Hepatocyte (in vitro differentiated cells): ENCODE results near the gene ITPR2. TPM values are rescaled to one million over a fixed set of nuclear protein-coding genes. Genes with fewer than 3 reads are reported as not detected.

ENCODE experiments used
- DNase-seq: peaks from one replicate; pipeline ENCODE4 v3.0.0-alpha.2; 2016; ENCODE audit warnings: low spot score
- H2AFZ ChIP-seq: fragments of 200-600 bp; sonication (generic); 2 replicates; pipeline ENCODE4 v1.6.0; 2016; ENCODE audit warnings: antibody characterized with exemption, mild to moderate bottlenecking
- H3K27ac ChIP-seq: fragments of 200-600 bp; sonication (generic); 2 replicates; pipeline ENCODE4 v1.5.1; 2016; ENCODE audit warnings: mild to moderate bottlenecking
- H3K27me3 ChIP-seq: fragments of 200-600 bp; sonication (generic); 2 replicates; pipeline ENCODE4 v1.6.1; 2016
- H3K36me3 ChIP-seq: fragments of 200-600 bp; sonication (generic); replicated peaks from 2 replicates; pipeline ENCODE4 v1.5.1; 2016; ENCODE audit warnings: low read depth; ENCODE audit not compliant: insufficient read depth
- H3K4me1 ChIP-seq: fragments of 200-600 bp; sonication (generic); 2 replicates; pipeline ENCODE4 v1.5.1; 2016; ENCODE audit warnings: mild to moderate bottlenecking, moderate library complexity; ENCODE audit not compliant: insufficient read depth
- H3K4me2 ChIP-seq: fragments of 200-600 bp; sonication (generic); 2 replicates; pipeline ENCODE4 v1.6.0; 2016
- H3K4me3 ChIP-seq: fragments of 200-600 bp; sonication (generic); 2 replicates; pipeline ENCODE4 v1.5.1; 2016; ENCODE audit warnings: mild to moderate bottlenecking
- H3K79me2 ChIP-seq: fragments of 200-600 bp; sonication (generic); 2 replicates; pipeline ENCODE4 v1.6.0; 2017; ENCODE audit warnings: mild to moderate bottlenecking
- H3K9me2 ChIP-seq: fragments of 200-600 bp; sonication (generic); replicated peaks from 2 replicates; pipeline ENCODE4 v1.6.0; 2017; ENCODE audit warnings: mild to moderate bottlenecking; ENCODE audit not compliant: insufficient read depth
- H3K9me3 ChIP-seq: fragments of 200-600 bp; sonication (generic); 2 replicates; pipeline ENCODE4 v1.5.1; 2016; ENCODE audit warnings: low read depth, mild to moderate bottlenecking
- H4K20me1 ChIP-seq: fragments of 200-600 bp; sonication (generic); 2 replicates; pipeline ENCODE4 v1.6.0; 2016; ENCODE audit warnings: mild to moderate bottlenecking; ENCODE audit not compliant: insufficient read depth, poor library complexity, severe bottlenecking
- EZH2 ChIP-seq: fragments of 200-600 bp; sonication (generic); IDR thresholded peaks from 2 replicates; pipeline ENCODE4 v1.6.1; 2016; ENCODE audit warnings: antibody characterized with exemption, mild to moderate bottlenecking, borderline replicate concordance
- EZH2phosphoT487 ChIP-seq: fragments of 200-600 bp; sonication (generic); IDR thresholded peaks from one replicate; pipeline ENCODE4 v1.6.1; 2018; ENCODE audit warnings: antibody characterized with exemption, mild to moderate bottlenecking, low read depth, moderate library complexity; ENCODE audit not compliant: unreplicated experiment, severe bottlenecking
- WGBS: methylation state at CpG from one replicate; pipeline ENCODE4 v1.1.6; 2016; ENCODE audit warnings: low lambda C conversion rate; ENCODE audit errors: missing lambda C conversion rate; 5-methylcytosine and 5-hydroxymethylcytosine counted together
- polyA plus RNA-seq: library from polyadenylated mRNA; unstranded; fragments of >200 nt; fragmentation: Nextera tagmentation; extraction: Ambion mirVana; gene quantifications from 2 replicates; pipeline ENCODE4 v1.2.1, GENCODE V29; 2016
- total RNA-seq: library from RNA; depleted of rRNA; stranded (reverse); fragments of >200 nt; gene quantifications from 2 replicates; pipeline ENCODE4 v1.2.3, GENCODE V29; 2014
- TF ChIP-seq, protein P1 (sequence below): fragments of 200-600 bp; sonication (generic); IDR thresholded peaks from 2 replicates; pipeline ENCODE4 v1.5.1; 2016; ENCODE audit warnings: antibody characterized with exemption, mild to moderate bottlenecking; ENCODE audit not compliant: poor library complexity

The ITPR2 gene
- total and polyA plus RNA-seq, 2 experiments from 2014 or later, result 22.0 to 51.4 TPM

DNA sequence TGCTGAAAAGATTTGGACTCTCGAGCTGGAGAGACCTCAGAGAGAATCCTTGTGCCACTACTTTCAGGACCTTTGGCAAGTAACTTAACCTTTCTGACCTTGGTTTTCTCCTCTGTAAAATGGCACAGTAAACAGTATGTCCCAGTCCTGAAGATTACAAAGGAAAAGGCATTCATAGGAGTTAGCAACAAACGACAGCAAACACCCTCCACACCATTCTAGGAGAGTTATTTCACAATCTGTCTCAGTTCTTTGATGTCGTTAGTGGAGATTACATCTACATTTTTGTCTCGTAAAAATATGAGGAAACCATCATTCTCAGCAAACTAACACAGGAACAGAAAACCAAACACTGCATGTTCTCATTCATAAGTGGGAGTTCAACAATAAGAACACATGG, 205.7 kb downstream of the ITPR2 start:
- Histone ChIP-seq H3K4me2 (no peak overlapping the region), H3K36me3 (no peaks in the 10 kb centered on the region), H3K9me3 (no peaks in the 10 kb centered on the region), H3K27ac (no peak overlapping the region), H3K27me3 (no peaks in the 10 kb centered on the region), H2AFZ (no peak overlapping the region), H3K9me2 (peaks cover 2% of the 10 kb centered on the region), H3K4me3 (no peak overlapping the region), H3K4me1 (peaks cover 10% of the 10 kb centered on the region), H3K79me2 (no peaks in the 10 kb centered on the region), H4K20me1 (no peaks in the 10 kb centered on the region)
- TF ChIP-seq EZH2, result no peak
- TF ChIP-seq, protein P1, sequence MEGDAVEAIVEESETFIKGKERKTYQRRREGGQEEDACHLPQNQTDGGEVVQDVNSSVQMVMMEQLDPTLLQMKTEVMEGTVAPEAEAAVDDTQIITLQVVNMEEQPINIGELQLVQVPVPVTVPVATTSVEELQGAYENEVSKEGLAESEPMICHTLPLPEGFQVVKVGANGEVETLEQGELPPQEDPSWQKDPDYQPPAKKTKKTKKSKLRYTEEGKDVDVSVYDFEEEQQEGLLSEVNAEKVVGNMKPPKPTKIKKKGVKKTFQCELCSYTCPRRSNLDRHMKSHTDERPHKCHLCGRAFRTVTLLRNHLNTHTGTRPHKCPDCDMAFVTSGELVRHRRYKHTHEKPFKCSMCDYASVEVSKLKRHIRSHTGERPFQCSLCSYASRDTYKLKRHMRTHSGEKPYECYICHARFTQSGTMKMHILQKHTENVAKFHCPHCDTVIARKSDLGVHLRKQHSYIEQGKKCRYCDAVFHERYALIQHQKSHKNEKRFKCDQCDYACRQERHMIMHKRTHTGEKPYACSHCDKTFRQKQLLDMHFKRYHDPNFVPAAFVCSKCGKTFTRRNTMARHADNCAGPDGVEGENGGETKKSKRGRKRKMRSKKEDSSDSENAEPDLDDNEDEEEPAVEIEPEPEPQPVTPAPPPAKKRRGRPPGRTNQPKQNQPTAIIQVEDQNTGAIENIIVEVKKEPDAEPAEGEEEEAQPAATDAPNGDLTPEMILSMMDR, result no peak
- TF ChIP-seq EZH2phosphoT487, result no peak
- 57% methylated on average over 4 of the region's 4 CpGs for WGBS
- DNase-seq, result no peak

DNA sequence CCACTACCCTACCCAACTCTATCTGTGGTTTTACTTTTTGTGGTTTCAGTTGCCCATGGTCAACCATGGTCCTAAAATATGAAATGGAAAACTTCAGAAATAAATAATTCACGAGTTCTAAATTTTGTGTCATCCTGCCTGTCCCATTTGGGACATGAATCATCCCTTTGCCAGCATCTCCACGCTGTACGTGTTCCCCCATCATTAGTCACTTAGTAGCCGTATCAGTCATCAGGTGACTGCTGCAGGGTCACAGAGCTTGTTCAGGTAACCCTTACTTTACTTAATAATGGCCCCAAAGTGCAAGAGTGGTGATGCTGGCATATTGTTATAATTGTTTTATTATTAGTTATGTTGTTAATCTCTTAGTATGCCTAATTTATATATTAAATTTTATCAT, 209.9 kb downstream of the ITPR2 start:
- DNase-seq, result no peak

GRCh38 chr12:26622601-26623000, 210.4 kb downstream of the ITPR2 start:
- Histone ChIP-seq H3K4me3 (no peak overlapping the region), H3K4me1 (no peaks in the 10 kb centered on the region), H3K27me3 (no peaks in the 10 kb centered on the region), H3K9me2 (peaks cover 2% of the 10 kb centered on the region), H3K27ac (no peak overlapping the region), H3K9me3 (no peaks in the 10 kb centered on the region), H3K4me2 (no peak overlapping the region), H4K20me1 (no peaks in the 10 kb centered on the region), H3K79me2 (no peaks in the 10 kb centered on the region), H2AFZ (no peak overlapping the region), H3K36me3 (no peaks in the 10 kb centered on the region)
- TF ChIP-seq, protein P1, result no peak
- TF ChIP-seq EZH2 (no peak), EZH2phosphoT487 (no peak)
- 96% methylated on average over 5 of the region's 5 CpGs for WGBS
- DNase-seq, result no peak

More for the DNA sequence above, 209.9 kb downstream of the ITPR2 start:
- Histone ChIP-seq H4K20me1 (no peaks in the 10 kb centered on the region), H3K27me3 (no peaks in the 10 kb centered on the region), H2AFZ (no peak overlapping the region), H3K9me3 (no peaks in the 10 kb centered on the region), H3K9me2 (peaks cover 2% of the 10 kb centered on the region), H3K4me1 (no peaks in the 10 kb centered on the region), H3K4me3 (no peak overlapping the region), H3K79me2 (no peaks in the 10 kb centered on the region), H3K4me2 (no peak overlapping the region), H3K36me3 (no peaks in the 10 kb centered on the region), H3K27ac (no peak overlapping the region)
- no peak for TF ChIP-seq EZH2
- no peak for TF ChIP-seq EZH2phosphoT487
- TF ChIP-seq, protein P1, result no peak
- WGBS, result 88% methylated on average over 4 of the region's 4 CpGs

GRCh38 chr12:26621932-26622331, 211.1 kb downstream of the ITPR2 start:
- Histone ChIP-seq H2AFZ (no peak overlapping the region), H4K20me1 (no peaks in the 10 kb centered on the region), H3K4me3 (no peak overlapping the region), H3K27me3 (no peaks in the 10 kb centered on the region), H3K36me3 (no peaks in the 10 kb centered on the region), H3K9me2 (peaks cover 2% of the 10 kb centered on the region), H3K4me2 (no peak overlapping the region), H3K4me1 (no peaks in the 10 kb centered on the region), H3K9me3 (no peaks in the 10 kb centered on the region), H3K79me2 (no peaks in the 10 kb centered on the region), H3K27ac (no peak overlapping the region)
- 76% methylated on average over 3 of the region's 3 CpGs for WGBS
- no peak for DNase-seq
- TF ChIP-seq, protein P1, result no peak
- TF ChIP-seq EZH2 (no peak), EZH2phosphoT487 (no peak)
